Measurements from ENCODE around the gene SLC26A11. TPM values are rescaled to one million over a fixed set of nuclear protein-coding genes. Genes with fewer than 3 reads are reported as not detected.
"Not testable (repeated sequence)": the region's sequence is repeated elsewhere in the genome, so short reads cannot be mapped to it uniquely, and the experiment has no call there.

Gene SLC26A11
- total RNA-seq, 1 donor from 2014 or later, result 27.7 TPM

GRCh38 chr17:80236911-80237310, 16.7 kb downstream of the SLC26A11 start:
- Mint-ChIP-seq H3K27me3 (ENCODE audit: low read depth) (no peaks in the 10 kb centered on the region), H3K4me3 (no peak overlapping the region), H3K27ac (ENCODE audit: unreplicated experiment) (no peak overlapping the region), H3K4me1 (no peaks in the 10 kb centered on the region), H3K9me3 (peaks cover 9% of the 10 kb centered on the region), H3K36me3 (ENCODE audit: low read depth) (peaks cover 34% of the 10 kb centered on the region)
- no peak for TF ChIP-seq CTCF (conservative IDR thresholded peaks at IDR 0.05)
- no peak for DNase-seq (ENCODE audit: low read depth, low spot score)

- Mint-ChIP-seq H3K27me3 (ENCODE audit: low read depth) (no peaks in the 10 kb centered on the region), H3K4me3 (no peak overlapping the region), H3K9me3 (peaks cover 9% of the 10 kb centered on the region), H3K27ac (ENCODE audit: unreplicated experiment) (no peak overlapping the region), H3K36me3 (ENCODE audit: low read depth) (peaks cover 29% of the 10 kb centered on the region), H3K4me1 (no peaks in the 10 kb centered on the region)
- no peak for TF ChIP-seq CTCF (conservative IDR thresholded peaks at IDR 0.05)
- no peak for DNase-seq (ENCODE audit: low read depth, low spot score)
Observed at GRCh38 chr17:80237386-80237785, 17.2 kb downstream of the SLC26A11 start.

GRCh38 chr17:80242505-80242904, 22.3 kb downstream of the SLC26A11 start:
- Mint-ChIP-seq H3K4me3 (no peak overlapping the region), H3K27me3 (ENCODE audit: low read depth) (no peaks in the 10 kb centered on the region), H3K9me3 (no peaks in the 10 kb centered on the region), H3K36me3 (ENCODE audit: low read depth) (peaks cover 13% of the 10 kb centered on the region), H3K4me1 (no peaks in the 10 kb centered on the region), H3K27ac (ENCODE audit: unreplicated experiment) (no peak overlapping the region)
- no peak for DNase-seq (ENCODE audit: low read depth, low spot score)
- no peak for TF ChIP-seq CTCF (conservative IDR thresholded peaks at IDR 0.05)

- Mint-ChIP-seq H3K9me3 (no peaks in the 10 kb centered on the region), H3K27ac (ENCODE audit: unreplicated experiment) (no peak overlapping the region), H3K27me3 (ENCODE audit: low read depth) (no peaks in the 10 kb centered on the region), H3K36me3 (ENCODE audit: low read depth) (peaks cover 8% of the 10 kb centered on the region), H3K4me3 (no peak overlapping the region), H3K4me1 (no peaks in the 10 kb centered on the region)
- no peak for TF ChIP-seq CTCF (conservative IDR thresholded peaks at IDR 0.05)
- no peak for DNase-seq (ENCODE audit: low read depth, low spot score)
Observed at GRCh38 chr17:80243526-80244433, 23.6 kb downstream of the SLC26A11 start.

- not testable (repeated sequence) for H3K4me3 Mint-ChIP-seq; H3K9me3 Mint-ChIP-seq; DNase-seq (ENCODE audit: low read depth, low spot score); H3K4me1 Mint-ChIP-seq; H3K27me3 Mint-ChIP-seq (ENCODE audit: low read depth); H3K36me3 Mint-ChIP-seq (ENCODE audit: low read depth)
- H3K27ac Mint-ChIP-seq (ENCODE audit: unreplicated experiment), result peak overlapping the region; percentile 43
Observed at GRCh38 chr17:80244448-80244847, 24.2 kb downstream of the SLC26A11 start.

- H3K9me3 Mint-ChIP-seq, result no peaks in the 10 kb centered on the region
- no peak for TF ChIP-seq CTCF (conservative IDR thresholded peaks at IDR 0.05)
Observed at GRCh38 chr17:80244871-80245509, 24.8 kb downstream of the SLC26A11 start.

More at GRCh38 chr17:80244871-80245509, 24.8 kb downstream of the SLC26A11 start:
- Mint-ChIP-seq H3K36me3 (ENCODE audit: low read depth) (peaks cover 8% of the 10 kb centered on the region), H3K27ac (ENCODE audit: unreplicated experiment) (peak overlapping the region; percentile 81), H3K27me3 (ENCODE audit: low read depth) (no peaks in the 10 kb centered on the region), H3K4me3 (no peak overlapping the region), H3K4me1 (no peaks in the 10 kb centered on the region)
- no peak for DNase-seq (ENCODE audit: low read depth, low spot score)
